Vagina (tissue), 2 donors: ENCODE measurements around the gene DAPP1. TPM values are rescaled to one million over a fixed set of nuclear protein-coding genes. Genes with fewer than 3 reads are reported as not detected.

ENCODE experiments used
- DNase-seq, 2 donors: peaks; one replicate each; pipeline ENCODE4 v3.0.0-alpha.2; 2017; ENCODE audit errors: extremely low spot score in 2 of 2
- H3K27ac ChIP-seq: fragments of 200-600 bp; sonication (generic); one replicate; pipeline ENCODE4 v1.5.1; 2019
- H3K27me3 ChIP-seq: fragments of 200-600 bp; sonication (generic); one replicate; pipeline ENCODE4 v1.5.1; 2019
- H3K36me3 ChIP-seq, 2 donors: fragments of 200-600 bp; sonication (generic); one replicate each; pipeline ENCODE4 v1.5.1; 2017 to 2019
- H3K4me1 ChIP-seq: fragments of 200-600 bp; sonication (generic); one replicate; pipeline ENCODE4 v1.5.1; 2019
- H3K4me3 ChIP-seq, 2 donors: fragments of 200-600 bp; sonication (generic); 1 replicate in 1 of 2; 2 replicates in 1 of 2; pipeline ENCODE4 v1.5.1; 2016 to 2019
- H3K9me3 ChIP-seq: fragments of 200-600 bp; sonication (generic); one replicate; pipeline ENCODE4 v1.5.1; 2019
- CTCF ChIP-seq, 3 experiments: fragments of 450-650 bp in 2 of 3; fragments of 200-600 bp in 1 of 3; sonication (generic) in 1 of 3; IDR thresholded peaks; one replicate each; pipeline ENCODE4 v1.5.1; 2017 to 2019; ENCODE audit warnings: antibody characterized with exemption in 3 of 3, mild to moderate bottlenecking in 2 of 3, moderate library complexity in 2 of 3
- POLR2A ChIP-seq, 2 donors: fragments of 450-650 bp; IDR thresholded peaks; one replicate each; pipeline ENCODE4 v1.6.1; 2017; ENCODE audit warnings: antibody characterized with exemption in 2 of 2, mild to moderate bottlenecking in 2 of 2, moderate library complexity in 2 of 2
- POLR2AphosphoS5 ChIP-seq, 2 donors: sonication (generic); formaldehyde crosslinking; IDR thresholded peaks; one replicate each; pipeline ENCODE4 v1.9.0; 2017; ENCODE audit warnings: antibody characterized with exemption in 2 of 2, mild to moderate bottlenecking in 2 of 2, low read depth in 1 of 2; ENCODE audit not compliant: insufficient read depth in 1 of 2
- intact Hi-C: fragments of 100-400 bp; cut with DNase I; formaldehyde crosslinking; loops from one replicate; pipeline ENCODE4 v1.15.1; 2023
- total RNA-seq: library from RNA; depleted of rRNA; stranded (reverse); fragments of >200 nt; gene quantifications from one replicate; pipeline ENCODE4 v1.2.3, GENCODE V29; 2016

DAPP1 gene
- total RNA-seq, 1 donor from 2014 or later = 22.6 TPM

- Histone ChIP-seq H3K4me1 (peaks cover 6% of the 10 kb centered on the region), H3K9me3 (no peaks in the 10 kb centered on the region), H3K27ac (no peak overlapping the region), H3K27me3 (no peaks in the 10 kb centered on the region), H3K4me3 (no peak overlapping the region), H3K36me3 (no peaks in the 10 kb centered on the region)
- intact Hi-C loops = no loop called here
- no peak for DNase-seq
- no peak for TF ChIP-seq POLR2A (IDR thresholded peaks at IDR 0.05)
- TF ChIP-seq POLR2AphosphoS5 (IDR thresholded peaks at IDR 0.05; ENCODE audit: insufficient read depth in 1 of 2, low read depth in 1 of 2) = no peak
- peak in 2 of 3 experiments; percentile 20 to 35 for TF ChIP-seq CTCF (IDR thresholded peaks at IDR 0.05)
Observed at GRCh38 chr4:99811850-99812249, 4.8 kb upstream of the DAPP1 start.

- Histone ChIP-seq H3K27ac (no peak overlapping the region), H3K4me3 (no peak overlapping the region), H3K36me3 (no peaks in the 10 kb centered on the region), H3K4me1 (peaks cover 6% of the 10 kb centered on the region), H3K27me3 (no peaks in the 10 kb centered on the region), H3K9me3 (no peaks in the 10 kb centered on the region)
- no peak for DNase-seq
- intact Hi-C loops = no loop called here
- TF ChIP-seq POLR2AphosphoS5 (IDR thresholded peaks at IDR 0.05; ENCODE audit: insufficient read depth in 1 of 2, low read depth in 1 of 2) = peak in 1 of 2 donors; percentile 73
- TF ChIP-seq CTCF (IDR thresholded peaks at IDR 0.05) = no peak
Observed at GRCh38 chr4:99815597-99816011, 1.0 kb upstream of the DAPP1 start.

GRCh38 chr4:99817309-99817890 lies 773 bp downstream of the DAPP1 start:
- intact Hi-C loops = no loop called here
- Histone ChIP-seq H3K9me3 (no peaks in the 10 kb centered on the region), H3K27me3 (no peaks in the 10 kb centered on the region), H3K4me1 (peaks cover 6% of the 10 kb centered on the region), H3K36me3 (no peaks in the 10 kb centered on the region), H3K4me3 (peak overlapping the region in 1 of 2 donors; percentile 39), H3K27ac (peak overlapping the region; percentile 27)
- no peak for TF ChIP-seq POLR2A (IDR thresholded peaks at IDR 0.05)
- TF ChIP-seq POLR2AphosphoS5 (IDR thresholded peaks at IDR 0.05; ENCODE audit: insufficient read depth in 1 of 2, low read depth in 1 of 2) = no peak
- TF ChIP-seq CTCF (IDR thresholded peaks at IDR 0.05) = no peak
- no peak for DNase-seq

- H3K27ac ChIP-seq = no peak overlapping the region
- H3K27me3 ChIP-seq = no peaks in the 10 kb centered on the region
- H3K9me3 ChIP-seq = no peaks in the 10 kb centered on the region
- H3K4me3 ChIP-seq = no peak overlapping the region
- no peak for DNase-seq
- H3K4me1 ChIP-seq = peaks cover 6% of the 10 kb centered on the region
- no peaks in the 10 kb centered on the region for H3K36me3 ChIP-seq
- intact Hi-C loops = no loop called here
- TF ChIP-seq CTCF (IDR thresholded peaks at IDR 0.05) = no peak
- no peak for TF ChIP-seq POLR2AphosphoS5 (IDR thresholded peaks at IDR 0.05; ENCODE audit: insufficient read depth in 1 of 2, low read depth in 1 of 2)
- no peak for TF ChIP-seq POLR2A (IDR thresholded peaks at IDR 0.05)
Observed at GRCh38 chr4:99818661-99819060, 2.0 kb downstream of the DAPP1 start.

GRCh38 chr4:99821918-99822503 lies 5.4 kb downstream of the DAPP1 start:
- Histone ChIP-seq H3K27me3 (no peaks in the 10 kb centered on the region), H3K4me1 (no peaks in the 10 kb centered on the region), H3K4me3 (no peak overlapping the region), H3K36me3 (no peaks in the 10 kb centered on the region), H3K9me3 (no peaks in the 10 kb centered on the region), H3K27ac (no peak overlapping the region)
- intact Hi-C loops = no loop called here
- no peak for DNase-seq
- no peak for TF ChIP-seq POLR2AphosphoS5 (IDR thresholded peaks at IDR 0.05; ENCODE audit: insufficient read depth in 1 of 2, low read depth in 1 of 2)
- TF ChIP-seq POLR2A (IDR thresholded peaks at IDR 0.05) = no peak
- TF ChIP-seq CTCF (IDR thresholded peaks at IDR 0.05) = no peak
